HCT116 (cell line): Measurements from ENCODE around the gene FMN1. TPM values are rescaled to one million over a fixed set of nuclear protein-coding genes. Genes with fewer than 3 reads are reported as not detected.

Experiments
- ATAC-seq: fragments of 200-7000 bp; cut with Tn5 transposase; 2 replicates; pipeline ENCODE4 v1.9.1; 2020; ENCODE audit warnings: mild to moderate bottlenecking, moderate library complexity
- BruUV-seq: library from RNA; stranded (reverse); fragments of 400-500 nt; replicated peaks from 2 replicates; lab custom pipeline; 2021; lab: Mats Ljungman, UMichigan
- CTCF ChIA-PET: fragments of 300-600 bp; sonication (Branson Sonifier 250); formaldehyde crosslinking; loops from one replicate; lab custom pipeline; 2021; ENCODE audit warnings: antibody characterized with exemption; lab: Charles Lee
- POLR2A ChIA-PET: fragments of 300-600, 350-600 bp; sonication (Branson Sonifier 250); formaldehyde crosslinking; loops from one replicate; lab custom pipeline; 2021; ENCODE audit warnings: antibody characterized with exemption; lab: Charles Lee
- RAD21 ChIA-PET, 2 experiments: fragments of 300-600 bp; sonication (Branson Sonifier 250); formaldehyde crosslinking; loops; one replicate each; lab custom pipeline; 2023; ENCODE audit warnings: low total read pairs in 2 of 2; ENCODE audit not compliant: uncharacterized antibody in 2 of 2, unreplicated experiment in 2 of 2, low non-redundant PET in 1 of 2; lab: Charles Lee
- DNase-seq: peaks from one replicate; pipeline ENCODE4 v3.0.0-alpha.2; 2010; ENCODE audit warnings: low read depth, low spot score
- H2AFZ ChIP-seq: fragments of 200-600 bp; shearing (Covaris generic), sonication (generic); 2 replicates; pipeline ENCODE4 v1.6.1; 2017; ENCODE audit warnings: low read depth, mixed run types, mixed read lengths, antibody characterized with exemption, low read length; ENCODE audit not compliant: poor library complexity, severe bottlenecking
- H3K27ac ChIP-seq: 2 replicates; pipeline ENCODE4 v1.5.1; 2012; ENCODE audit warnings: low read depth, low read length
- H3K27me3 ChIP-seq: fragments of 200-600 bp; sonication (generic); 2 replicates; pipeline ENCODE4 v1.6.1; 2016; ENCODE audit warnings: mixed run types, low read length, mixed read lengths; ENCODE audit not compliant: insufficient read depth
- H3K36me3 ChIP-seq, 2 experiments: fragments of 200-500 bp in 1 of 2; fragments of 200-600 bp in 1 of 2; sonication (Bioruptor generic) in 1 of 2; sonication (generic) in 1 of 2; 2 replicates each; pipeline versions ENCODE4 v1.5.1 to v1.6.1; 2014 to 2016; ENCODE audit warnings: low read length in 2 of 2, inconsistent platforms in 1 of 2, mixed read lengths in 1 of 2, mixed run types in 1 of 2; ENCODE audit not compliant: insufficient read depth in 2 of 2, control insufficient read depth in 1 of 2
- H3K4me1 ChIP-seq, 2 experiments: fragments of 200-600 bp in 1 of 2; sonication (generic) in 1 of 2; 2 replicates each; pipeline versions ENCODE4 v1.5.1 to v1.6.1; 2012 to 2017; ENCODE audit warnings: low read length in 2 of 2, inconsistent platforms in 1 of 2, mild to moderate bottlenecking in 1 of 2, mixed read lengths in 1 of 2, mixed run types in 1 of 2, moderate library complexity in 1 of 2; ENCODE audit not compliant: insufficient read depth in 2 of 2, control insufficient read depth in 1 of 2
- H3K4me2 ChIP-seq: fragments of 200-600 bp; sonication (generic); 2 replicates; pipeline ENCODE4 v1.6.1; 2017; ENCODE audit warnings: mixed run types, low read length, mixed read lengths
- H3K4me3 ChIP-seq, 2 experiments: fragments of 200-600 bp in 1 of 2; sonication (generic) in 1 of 2; replicated peaks in 1 of 2; 2 replicates each; pipeline ENCODE4 v1.5.1; 2011 to 2016; ENCODE audit warnings: low read length in 2 of 2, control low read depth in 1 of 2, low read depth in 1 of 2, mild to moderate bottlenecking in 1 of 2, mixed read lengths in 1 of 2, mixed run types in 1 of 2
- H3K79me2 ChIP-seq: fragments of 200-600 bp; sonication (generic); 2 replicates; pipeline ENCODE4 v1.6.1; 2017; ENCODE audit warnings: mild to moderate bottlenecking, mixed run types, low read length, moderate library complexity, mixed read lengths; ENCODE audit not compliant: insufficient read depth
- H3K9ac ChIP-seq: fragments of 200-600 bp; sonication (generic); 2 replicates; pipeline ENCODE4 v1.6.1; 2016; ENCODE audit warnings: low read length, mixed read lengths
- H3K9me2 ChIP-seq: fragments of 200-600 bp; sonication (generic), shearing (Covaris generic); 2 replicates; pipeline ENCODE4 v1.6.1; 2017; ENCODE audit warnings: mixed run types, mild to moderate bottlenecking, moderate library complexity; ENCODE audit not compliant: insufficient read depth
- H3K9me3 ChIP-seq, 2 experiments: fragments of 200-500 bp in 1 of 2; fragments of 200-600 bp in 1 of 2; sonication (Bioruptor generic) in 1 of 2; sonication (generic) in 1 of 2; 2 replicates each; pipeline ENCODE4 v1.6.1; 2014 to 2017; ENCODE audit warnings: low read length in 2 of 2, mixed read lengths in 2 of 2, inconsistent platforms in 1 of 2, low read depth in 1 of 2, mild to moderate bottlenecking in 1 of 2, mixed run types in 1 of 2, moderate library complexity in 1 of 2; ENCODE audit not compliant: control insufficient read depth in 1 of 2, insufficient read depth in 1 of 2
- H4K20me1 ChIP-seq: fragments of 200-600 bp; sonication (generic), shearing (Covaris generic); 2 replicates; pipeline ENCODE4 v1.6.1; 2017; ENCODE audit warnings: mixed run types, mild to moderate bottlenecking, moderate library complexity; ENCODE audit not compliant: insufficient read depth
- EGR1 ChIP-seq: IDR thresholded peaks from 2 replicates; pipeline ENCODE4 v1.6.1; 2012; ENCODE audit warnings: low read depth
- EZH2 ChIP-seq: fragments of 200-600 bp; sonication (generic); IDR thresholded peaks from 2 replicates; pipeline ENCODE4 v1.6.1; 2017; ENCODE audit warnings: antibody characterized with exemption, mixed run types
- EZH2phosphoT487 ChIP-seq: fragments of 200-600 bp; IDR thresholded peaks from 2 replicates; pipeline ENCODE4 v1.6.1; 2018; ENCODE audit warnings: antibody characterized with exemption, borderline replicate concordance
- FOSL1 ChIP-seq: IDR thresholded peaks from 2 replicates; pipeline ENCODE4 v1.6.1; 2012; ENCODE audit warnings: low read depth
- JUND ChIP-seq: IDR thresholded peaks from 2 replicates; pipeline ENCODE4 v1.6.1; 2012
- POLR2A ChIP-seq: IDR thresholded peaks from 2 replicates; pipeline ENCODE4 v1.7.0; 2011; ENCODE audit warnings: borderline replicate concordance; ENCODE audit not compliant: insufficient read depth, insufficient read length; ENCODE audit errors: extremely low read depth
- RAD21 ChIP-seq: IDR thresholded peaks from 2 replicates; pipeline ENCODE4 v1.6.1; 2012; ENCODE audit warnings: low read depth, mild to moderate bottlenecking
- SIN3A ChIP-seq: IDR thresholded peaks from 2 replicates; pipeline ENCODE4 v1.6.1; 2012; ENCODE audit warnings: low read depth
- TCF7L2 ChIP-seq: IDR thresholded peaks from 2 replicates; pipeline ENCODE4 v1.7.0; 2011; ENCODE audit warnings: borderline replicate concordance, inconsistent platforms; ENCODE audit not compliant: insufficient read depth, insufficient read length; ENCODE audit errors: extremely low read depth
- ZFX ChIP-seq: fragments of 450-650 bp; IDR thresholded peaks from 2 replicates; pipeline ENCODE4 v1.6.1; 2017
- intact Hi-C: fragments of 100-400 bp; cut with micrococcal nuclease; formaldehyde crosslinking; loops from 2 replicates; pipeline ENCODE4 v1.10.0; 2022
- total RNA-seq: library from RNA; stranded (reverse); gene quantifications from one replicate; pipeline ENCODE4 v1.2.1, GENCODE V29; 2021; ENCODE audit not compliant: unreplicated experiment
- TF ChIP-seq, protein P1 (sequence below), 3 experiments: fragments of 200-600 bp in 1 of 3; sonication (generic) in 1 of 3; IDR thresholded peaks in 2 of 3; conservative IDR thresholded peaks in 1 of 3; 2 replicates each; pipeline ENCODE4 v1.5.1; 2012 to 2017; ENCODE audit warnings: low read depth in 2 of 3, low read length in 2 of 3, antibody characterized with exemption in 1 of 3, borderline replicate concordance in 1 of 3, control low read depth in 1 of 3, mild to moderate bottlenecking in 1 of 3, mixed read lengths in 1 of 3, mixed run types in 1 of 3, moderate library complexity in 1 of 3; ENCODE audit not compliant: insufficient read depth in 1 of 3
- TF ChIP-seq, protein P2 (sequence below): IDR thresholded peaks from 2 replicates; pipeline ENCODE4 v1.6.1; 2012

Gene FMN1
- total RNA-seq, 1 experiment from 2014 or later, result 0.39 TPM

DNA sequence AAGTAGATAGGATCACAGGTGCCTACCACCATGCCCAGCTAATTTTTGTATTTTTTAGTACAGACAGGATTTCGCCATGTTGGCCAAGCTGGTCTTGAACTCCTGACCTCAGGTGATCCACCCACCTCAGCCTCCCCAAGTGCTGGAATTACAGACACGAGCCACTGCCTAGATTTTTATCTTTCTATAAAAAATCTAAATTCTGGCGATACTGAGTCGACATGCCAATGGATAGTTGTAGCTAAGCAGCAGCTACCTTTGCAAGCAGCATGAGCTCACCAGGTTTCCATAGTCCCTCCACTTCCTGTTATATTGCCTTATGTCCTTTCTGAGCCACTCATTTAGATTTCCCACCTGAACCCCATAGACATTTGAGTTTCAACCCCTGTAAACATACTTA, 13.1 kb upstream of the FMN1 start:
- RAD21 ChIA-PET, result no interaction called here
- Histone ChIP-seq H3K27me3 (no peaks in the 10 kb centered on the region), H2AFZ (no peak overlapping the region), H3K9me2 (no peaks in the 10 kb centered on the region)
- CTCF ChIA-PET, result interaction anchor here (2.1 kb wide), 1 partner anchor 9 kb away, joined by 7 read pairs; no protein-coding TSS in a partner anchor
- TF ChIP-seq, protein P1, sequence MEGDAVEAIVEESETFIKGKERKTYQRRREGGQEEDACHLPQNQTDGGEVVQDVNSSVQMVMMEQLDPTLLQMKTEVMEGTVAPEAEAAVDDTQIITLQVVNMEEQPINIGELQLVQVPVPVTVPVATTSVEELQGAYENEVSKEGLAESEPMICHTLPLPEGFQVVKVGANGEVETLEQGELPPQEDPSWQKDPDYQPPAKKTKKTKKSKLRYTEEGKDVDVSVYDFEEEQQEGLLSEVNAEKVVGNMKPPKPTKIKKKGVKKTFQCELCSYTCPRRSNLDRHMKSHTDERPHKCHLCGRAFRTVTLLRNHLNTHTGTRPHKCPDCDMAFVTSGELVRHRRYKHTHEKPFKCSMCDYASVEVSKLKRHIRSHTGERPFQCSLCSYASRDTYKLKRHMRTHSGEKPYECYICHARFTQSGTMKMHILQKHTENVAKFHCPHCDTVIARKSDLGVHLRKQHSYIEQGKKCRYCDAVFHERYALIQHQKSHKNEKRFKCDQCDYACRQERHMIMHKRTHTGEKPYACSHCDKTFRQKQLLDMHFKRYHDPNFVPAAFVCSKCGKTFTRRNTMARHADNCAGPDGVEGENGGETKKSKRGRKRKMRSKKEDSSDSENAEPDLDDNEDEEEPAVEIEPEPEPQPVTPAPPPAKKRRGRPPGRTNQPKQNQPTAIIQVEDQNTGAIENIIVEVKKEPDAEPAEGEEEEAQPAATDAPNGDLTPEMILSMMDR (IDR thresholded peaks at IDR 0.05 in 2 of 3, conservative IDR thresholded peaks at IDR 0.05 in 1 of 3; ENCODE audit: borderline replicate concordance in 1 of 3, insufficient read depth in 1 of 3, low read depth in 2 of 3, low read length in 2 of 3), result no peak
- TF ChIP-seq EGR1 (no peak), SIN3A (no peak), RAD21 (no peak), FOSL1 (no peak), EZH2phosphoT487 (no peak), TCF7L2 (no peak), POLR2A (no peak), EZH2 (no peak), JUND (no peak), ZFX (no peak)
- TF ChIP-seq, protein P2, sequence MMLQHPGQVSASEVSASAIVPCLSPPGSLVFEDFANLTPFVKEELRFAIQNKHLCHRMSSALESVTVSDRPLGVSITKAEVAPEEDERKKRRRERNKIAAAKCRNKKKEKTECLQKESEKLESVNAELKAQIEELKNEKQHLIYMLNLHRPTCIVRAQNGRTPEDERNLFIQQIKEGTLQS, result no peak
- TF ChIP-seq, all 23 proteins: peak for 0
- Histone ChIP-seq H3K79me2 (no peaks in the 10 kb centered on the region), H3K27ac (no peak overlapping the region), H3K9ac (no peak overlapping the region), H3K36me3 (no peaks in the 10 kb centered on the region), H3K4me1 (peaks cover 0 to 10% of the 10 kb centered on the region in 2 experiments; a peak in 2 of 4 replicates), H3K4me2 (no peak overlapping the region), H4K20me1 (no peaks in the 10 kb centered on the region), H3K9me3 (no peaks in the 10 kb centered on the region), H3K4me3 (no peak overlapping the region)
- no peak for ATAC-seq
- no TSS peak for BruUV-seq
- DNase-seq, result no peak
- intact Hi-C loops, result no loop called here
- POLR2A ChIA-PET, result no interaction called here
